Keratinocyte (primary cell): Measurements from ENCODE around the gene RNASE8.

Experiments used
- EZH2 ChIP-seq: IDR thresholded peaks from one replicate; pipeline ENCODE4 v1.6.1; 2012; ENCODE audit warnings: inconsistent platforms, mild to moderate bottlenecking, low read length, moderate library complexity
- TF ChIP-seq, protein P1 (sequence below), 3 experiments: IDR thresholded peaks in 1 of 3; conservative IDR thresholded peaks in 1 of 3; optimal IDR thresholded peaks in 1 of 3; 2 replicates in 2 of 3; 3 replicates in 1 of 3; pipeline versions ENCODE3 to v1.5.1; 2011; ENCODE audit warnings: low read length in 3 of 3, mild to moderate bottlenecking in 3 of 3, moderate library complexity in 2 of 3, control low read depth in 1 of 3, inconsistent platforms in 1 of 3; ENCODE audit not compliant: insufficient read depth in 2 of 3; ENCODE audit errors: extremely low read depth in 1 of 3

DNA sequence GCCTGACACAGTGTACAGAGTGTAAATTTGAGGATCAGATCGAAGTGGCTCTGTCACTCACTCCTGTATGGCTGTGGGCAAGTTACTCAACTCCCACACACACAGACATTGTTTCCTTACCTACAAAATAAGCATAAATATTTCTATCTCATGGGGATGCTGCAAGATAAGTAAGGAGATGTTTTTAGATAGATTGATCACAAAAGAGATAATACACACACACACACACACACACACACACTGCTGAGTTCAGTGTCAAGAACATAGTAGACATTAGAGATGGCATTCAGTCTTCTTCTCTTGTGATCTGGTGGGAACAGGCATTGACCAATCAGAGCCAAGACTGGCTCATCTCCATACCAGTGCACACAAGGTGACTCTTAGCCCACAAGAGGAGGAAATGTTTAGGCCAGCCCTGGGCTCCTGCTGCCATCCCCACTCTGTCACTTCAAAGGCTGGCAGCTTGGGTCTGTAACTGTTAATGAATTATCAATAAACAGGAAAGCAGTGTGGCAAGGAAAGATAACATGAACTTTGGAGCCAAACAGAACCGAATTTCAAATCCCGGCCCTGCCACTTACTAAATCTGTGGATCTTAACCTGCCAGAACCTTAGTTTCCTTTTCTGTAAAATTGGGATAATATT is 3.4 kb upstream of the RNASE8 start:
- TF ChIP-seq, protein P1, sequence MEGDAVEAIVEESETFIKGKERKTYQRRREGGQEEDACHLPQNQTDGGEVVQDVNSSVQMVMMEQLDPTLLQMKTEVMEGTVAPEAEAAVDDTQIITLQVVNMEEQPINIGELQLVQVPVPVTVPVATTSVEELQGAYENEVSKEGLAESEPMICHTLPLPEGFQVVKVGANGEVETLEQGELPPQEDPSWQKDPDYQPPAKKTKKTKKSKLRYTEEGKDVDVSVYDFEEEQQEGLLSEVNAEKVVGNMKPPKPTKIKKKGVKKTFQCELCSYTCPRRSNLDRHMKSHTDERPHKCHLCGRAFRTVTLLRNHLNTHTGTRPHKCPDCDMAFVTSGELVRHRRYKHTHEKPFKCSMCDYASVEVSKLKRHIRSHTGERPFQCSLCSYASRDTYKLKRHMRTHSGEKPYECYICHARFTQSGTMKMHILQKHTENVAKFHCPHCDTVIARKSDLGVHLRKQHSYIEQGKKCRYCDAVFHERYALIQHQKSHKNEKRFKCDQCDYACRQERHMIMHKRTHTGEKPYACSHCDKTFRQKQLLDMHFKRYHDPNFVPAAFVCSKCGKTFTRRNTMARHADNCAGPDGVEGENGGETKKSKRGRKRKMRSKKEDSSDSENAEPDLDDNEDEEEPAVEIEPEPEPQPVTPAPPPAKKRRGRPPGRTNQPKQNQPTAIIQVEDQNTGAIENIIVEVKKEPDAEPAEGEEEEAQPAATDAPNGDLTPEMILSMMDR (optimal IDR thresholded peaks at IDR 0.05 in 1 of 3, IDR thresholded peaks at IDR 0.05 in 1 of 3, conservative IDR thresholded peaks at IDR 0.05 in 1 of 3; ENCODE audit: extremely low read depth in 1 of 3, insufficient read depth in 2 of 3, low read length in 3 of 3) = no peak
- TF ChIP-seq EZH2 = no peak
